NCI-H446 treated with DMSO at 0.1 percent for 48 hours (cell line): ENCODE data around the gene STT3B.

Experiments used
- DNase-seq: peaks from one replicate; lab custom pipeline; 2025; lab: John Stamatoyannopoulos, UW

STT3B gene

DNA sequence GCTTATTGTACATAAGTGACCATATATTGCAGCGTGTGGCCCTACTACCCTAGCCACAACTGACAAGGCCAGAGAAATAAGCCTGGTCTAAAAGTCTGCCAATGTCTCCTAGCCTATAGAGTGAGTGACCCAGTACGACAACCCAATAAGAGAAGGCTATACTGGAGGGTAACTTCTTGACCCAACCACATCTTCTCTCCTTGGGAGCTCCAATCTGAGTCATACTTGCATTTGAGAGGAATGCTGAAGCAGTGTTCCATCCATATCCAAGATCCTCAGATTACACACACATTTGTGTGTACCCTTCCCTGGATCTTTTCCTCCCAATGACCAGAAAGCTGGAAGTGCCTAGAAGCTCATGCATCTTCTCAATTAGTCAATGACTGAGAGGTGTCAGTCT, 11.3 kb upstream of the STT3B start:
- no peak for DNase-seq

DNA sequence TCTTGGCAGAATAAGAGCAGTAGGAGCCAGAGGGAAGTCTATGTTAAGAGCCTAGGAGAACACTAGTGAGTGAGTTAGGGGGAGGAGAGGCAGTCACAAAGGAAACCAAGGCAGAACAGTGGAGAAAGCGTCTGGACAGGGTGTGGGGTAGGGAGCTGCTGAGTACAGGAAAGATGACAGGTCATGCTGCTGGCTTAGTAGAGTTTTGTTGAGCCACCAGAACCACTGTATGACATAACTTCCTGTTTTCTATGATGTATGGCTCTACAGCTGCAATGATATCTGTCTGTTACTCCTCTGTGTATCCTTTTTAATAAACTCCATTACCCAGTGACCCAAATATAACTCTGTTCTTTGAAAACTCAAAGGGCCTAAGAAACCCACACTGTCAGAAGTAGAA, 10.6 kb upstream of the STT3B start:
- no peak for DNase-seq

DNA sequence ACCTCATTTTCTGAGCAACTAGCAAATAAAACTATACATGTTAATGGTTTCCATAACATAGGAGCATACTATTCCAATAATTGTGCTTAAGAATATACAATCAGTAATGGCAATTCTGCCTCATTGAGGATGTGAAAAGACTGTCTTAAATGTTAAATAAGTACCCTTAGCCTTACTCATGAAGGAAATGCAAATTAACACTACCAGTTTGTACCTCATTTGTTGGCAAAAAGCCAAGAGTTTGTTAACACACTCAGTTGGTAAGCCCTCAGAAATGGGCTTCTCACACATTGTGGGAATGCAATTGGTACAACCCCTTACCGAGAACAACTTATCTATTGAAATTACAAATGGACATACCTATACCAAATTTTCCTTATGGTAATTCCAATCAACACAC, 9.2 kb upstream of the STT3B start:
- DNase-seq, result no peak

GRCh38 chr3:31525532-31525931, 7.2 kb upstream of the STT3B start:
- no peak for DNase-seq

DNA sequence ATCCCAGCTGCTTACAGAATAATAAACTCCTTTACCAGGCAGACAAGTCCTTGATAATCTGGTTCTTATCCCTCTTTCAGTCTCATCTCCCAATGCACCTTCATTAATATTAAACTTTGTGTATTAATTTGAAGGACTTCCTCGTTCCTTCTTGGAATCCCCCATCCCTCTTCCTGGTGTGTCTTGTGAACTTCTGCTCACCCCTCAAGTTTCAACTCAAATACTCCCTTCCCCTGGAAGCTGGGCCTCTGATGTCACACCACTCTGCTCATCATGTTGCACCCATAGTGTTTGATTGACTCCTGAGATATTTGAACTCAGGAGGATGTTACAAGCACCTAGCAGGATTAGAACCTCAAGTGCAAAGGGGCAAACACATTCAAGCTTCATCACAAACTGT, 3.3 kb upstream of the STT3B start:
- no peak for DNase-seq

GRCh38 chr3:31530039-31530959, 2.4 kb upstream of the STT3B start:
- no peak for DNase-seq

GRCh38 chr3:31530960-31531335, 1.8 kb upstream of the STT3B start:
- DNase-seq, result no peak

DNA sequence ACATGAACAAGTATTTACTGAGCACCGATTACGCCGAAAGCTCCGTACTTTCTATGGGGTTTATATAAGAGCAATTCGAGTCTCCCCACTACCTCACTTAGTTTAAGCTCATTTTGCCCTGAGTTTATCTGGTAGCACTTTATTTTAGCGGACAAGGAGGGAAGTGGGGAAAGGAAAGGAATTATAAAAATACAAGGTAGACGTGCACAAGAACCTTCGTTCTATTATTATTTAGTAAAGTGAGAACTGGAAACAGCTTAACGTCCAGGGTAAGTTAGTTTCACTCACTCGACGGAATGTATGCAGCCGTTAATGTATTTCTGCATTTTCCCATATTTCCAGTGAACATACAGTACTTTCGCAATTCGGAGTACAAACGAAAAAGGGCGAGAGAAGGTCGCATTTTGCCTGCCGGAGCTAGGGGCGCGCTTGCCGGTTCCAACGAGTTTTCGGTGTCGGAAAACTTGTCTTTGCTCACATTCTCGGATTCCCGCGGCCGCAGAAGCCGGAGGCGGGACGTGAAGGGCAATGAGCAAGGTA, 1.2 kb upstream of the STT3B start:
- DNase-seq, result no peak

GRCh38 chr3:31531992-31532586, 636 bp upstream of the STT3B start:
- DNase-seq, result peak; percentile 93

DNA sequence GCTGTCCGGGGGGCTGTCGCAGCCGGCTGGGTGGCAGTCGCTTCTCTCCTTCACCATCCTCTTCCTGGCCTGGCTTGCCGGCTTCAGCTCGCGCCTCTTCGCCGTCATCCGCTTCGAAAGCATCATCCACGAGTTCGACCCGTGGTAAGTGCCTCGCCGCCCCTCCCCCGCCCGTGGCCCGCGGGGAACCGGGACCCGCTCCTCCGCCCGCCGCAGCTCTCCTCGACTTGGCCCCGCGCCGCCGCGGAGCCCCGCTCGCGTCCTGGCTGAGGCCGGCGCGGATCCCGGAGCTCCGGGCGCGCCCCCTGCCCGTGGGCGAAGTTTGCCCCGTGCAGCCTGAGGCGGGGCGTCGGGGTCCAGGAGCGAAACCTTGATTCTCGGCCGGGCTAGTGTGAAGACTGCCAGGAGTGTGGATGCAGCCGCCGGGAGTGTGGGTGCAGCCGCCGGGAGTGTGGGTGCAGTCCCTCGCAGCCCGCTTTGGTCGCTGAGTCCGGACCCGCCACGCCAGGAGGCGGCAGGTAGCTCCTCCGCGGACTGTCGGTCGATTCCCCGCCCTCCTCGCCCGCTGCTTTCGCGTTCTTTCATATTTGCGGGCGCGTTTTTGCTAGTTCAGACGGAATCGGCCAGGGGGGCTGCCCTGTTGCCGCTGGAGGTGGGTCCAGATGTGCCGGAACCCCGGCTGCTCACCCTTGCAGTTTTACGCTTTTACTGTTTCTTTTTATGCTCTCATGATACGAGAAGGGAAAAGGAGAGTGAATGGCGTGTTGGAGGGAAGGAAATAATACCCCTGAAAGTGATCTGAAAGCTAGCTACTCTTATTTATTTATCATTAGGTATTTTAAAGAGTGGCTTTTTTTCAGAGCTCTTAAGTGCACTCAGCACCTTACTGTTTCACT, 692 bp downstream of the STT3B start:
- no peak for DNase-seq

GRCh38 chr3:31534065-31534425, 1.3 kb downstream of the STT3B start:
- DNase-seq, result no peak

- no peak for DNase-seq
Observed at GRCh38 chr3:31536497-31536896, 3.8 kb downstream of the STT3B start.

- no peak for DNase-seq
Observed at GRCh38 chr3:31538801-31539200, 6.1 kb downstream of the STT3B start.

- DNase-seq, result no peak
Observed at GRCh38 chr3:31539275-31539674, 6.5 kb downstream of the STT3B start.

GRCh38 chr3:31541089-31541488, 8.4 kb downstream of the STT3B start:
- DNase-seq, result no peak

- no peak for DNase-seq
Observed at GRCh38 chr3:31542246-31542645, 9.5 kb downstream of the STT3B start.

DNA sequence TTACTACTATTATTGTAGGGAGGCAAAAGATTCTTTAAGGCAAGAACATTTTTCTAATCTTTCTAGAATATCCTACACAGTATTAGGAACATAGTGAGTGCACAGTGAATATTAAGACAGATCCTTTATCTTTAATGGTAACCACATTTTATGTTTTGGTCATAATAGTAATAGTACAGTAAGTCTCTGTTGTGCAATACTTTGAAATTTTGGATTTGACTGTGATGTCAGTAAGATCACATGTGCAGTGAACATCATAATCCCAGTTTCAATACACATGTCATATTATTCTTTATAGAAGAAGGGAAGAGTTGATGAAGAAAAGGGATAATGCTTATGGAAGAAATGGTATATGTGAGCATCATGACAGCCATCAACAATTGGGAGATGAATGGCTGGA, 10.7 kb downstream of the STT3B start:
- DNase-seq, result no peak

GRCh38 chr3:31544634-31545033, 11.9 kb downstream of the STT3B start:
- no peak for DNase-seq

GRCh38 chr3:31546162-31546561, 13.4 kb downstream of the STT3B start:
- no peak for DNase-seq

DNA sequence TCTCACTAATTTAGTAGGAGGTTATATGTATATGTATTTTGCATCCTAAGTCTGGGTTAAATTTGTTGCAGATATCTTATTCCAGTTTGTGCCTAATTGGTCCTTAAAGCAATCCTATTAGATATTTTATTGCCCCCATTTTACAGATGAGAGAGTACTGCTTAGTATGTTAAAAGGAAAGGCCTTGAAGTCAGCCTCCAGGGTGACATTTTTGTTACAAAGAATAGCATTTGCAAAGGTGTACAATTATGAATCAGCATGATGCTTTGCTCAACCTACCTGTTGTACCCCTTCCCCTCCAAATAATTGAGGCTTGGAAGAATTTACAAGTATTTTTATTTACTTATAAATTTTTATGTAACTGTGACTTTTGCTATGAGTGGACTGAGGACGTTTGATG, 14.0 kb downstream of the STT3B start:
- no peak for DNase-seq

GRCh38 chr3:31550452-31551251, 17.9 kb downstream of the STT3B start:
- DNase-seq, result no peak

- no peak for DNase-seq
Observed at GRCh38 chr3:31551646-31552045, 18.9 kb downstream of the STT3B start.
